HCEC 1CT (cell line): ENCODE results near the gene HADH.
A peak's percentile ranks its signal among the peaks of the same experiment; 100 is the strongest.
"Not testable (repeated sequence)": the region's sequence is repeated elsewhere in the genome, so short reads cannot be mapped to it uniquely, and the experiment has no call there.

ENCODE experiments used
- DNase-seq: peaks from one replicate; pipeline ENCODE4 v3.0.0-alpha.2; 2017

Gene HADH

GRCh38 chr4:108031427-108032083 is 41.9 kb downstream of the HADH start:
- DNase-seq: peak; percentile 18

GRCh38 chr4:108033348-108033747 is 43.7 kb downstream of the HADH start:
- no peak for DNase-seq

- DNase-seq: no peak
Observed at GRCh38 chr4:108034565-108034964, 44.9 kb downstream of the HADH start.

GRCh38 chr4:108035691-108036090 is 46.0 kb downstream of the HADH start:
- no peak for DNase-seq

- DNase-seq: no peak
Observed at GRCh38 chr4:108036213-108036612, 46.5 kb downstream of the HADH start.

GRCh38 chr4:108037884-108038283 is 48.2 kb downstream of the HADH start:
- no peak for DNase-seq

- no peak for DNase-seq
Observed at GRCh38 chr4:108042927-108043326, 53.2 kb downstream of the HADH start.

GRCh38 chr4:108043526-108043925 is 53.8 kb downstream of the HADH start:
- no peak for DNase-seq

GRCh38 chr4:108044951-108045686 is 55.4 kb downstream of the HADH start:
- DNase-seq: no peak

GRCh38 chr4:108045687-108046024 is 56.0 kb downstream of the HADH start:
- DNase-seq: no peak

- DNase-seq: no peak
Observed at GRCh38 chr4:108047199-108047598, 57.5 kb downstream of the HADH start.

GRCh38 chr4:108048157-108048556 is 58.5 kb downstream of the HADH start:
- DNase-seq: no peak

GRCh38 chr4:108048997-108049396 is 59.3 kb downstream of the HADH start:
- DNase-seq: no peak

GRCh38 chr4:108049406-108049805 is 59.7 kb downstream of the HADH start:
- no peak for DNase-seq

GRCh38 chr4:108050166-108051111 is 60.8 kb downstream of the HADH start:
- DNase-seq: not testable (repeated sequence)

- DNase-seq: no peak
Observed at GRCh38 chr4:108051343-108051742, 61.7 kb downstream of the HADH start.

GRCh38 chr4:108052558-108053120 is 63.0 kb downstream of the HADH start:
- no peak for DNase-seq

- DNase-seq: no peak
Observed at GRCh38 chr4:108053251-108053711, 63.6 kb downstream of the HADH start.

- DNase-seq: no peak
Observed at GRCh38 chr4:108054025-108054638, 64.4 kb downstream of the HADH start.

- DNase-seq: no peak
Observed at GRCh38 chr4:108055787-108056186, 66.1 kb downstream of the HADH start.

- DNase-seq: no peak
Observed at GRCh38 chr4:108056418-108056817, 66.7 kb downstream of the HADH start.

GRCh38 chr4:108058685-108059440 is 69.2 kb downstream of the HADH start:
- DNase-seq: peak; percentile 67
